GM19099 (cell line): ENCODE results near the gene VAX1.

Experiments used
- POLR2A ChIP-seq: IDR thresholded peaks from 3 replicates; pipeline ENCODE4 v1.6.1; 2011; ENCODE audit warnings: low read depth; ENCODE audit not compliant: insufficient read length; ENCODE audit errors: extremely low read depth

VAX1 gene

GRCh38 chr10:117137911-117138642 lies at the start of gene VAX1:
Gene VAX1, minus strand, starts transcription at chr10:117138270. Its CDS starts 214 bp downstream, at chr10:117138056.
- no peak for TF ChIP-seq POLR2A

- TF ChIP-seq POLR2A = no peak
Observed at GRCh38 chr10:117186832-117187615, 49.0 kb upstream of the VAX1 start.

- TF ChIP-seq POLR2A = no peak
Observed at GRCh38 chr10:117184821-117185220, 46.8 kb upstream of the VAX1 start.

- TF ChIP-seq POLR2A = no peak
Observed at GRCh38 chr10:117184296-117184695, 46.2 kb upstream of the VAX1 start.

GRCh38 chr10:117178190-117178589 lies 40.1 kb upstream of the VAX1 start:
- no peak for TF ChIP-seq POLR2A

GRCh38 chr10:117175901-117176534 lies 37.9 kb upstream of the VAX1 start:
- TF ChIP-seq POLR2A = no peak

GRCh38 chr10:117175215-117175900 lies 37.3 kb upstream of the VAX1 start:
- no peak for TF ChIP-seq POLR2A

GRCh38 chr10:117174439-117175214 lies 36.6 kb upstream of the VAX1 start:
- no peak for TF ChIP-seq POLR2A

GRCh38 chr10:117170244-117170643 lies 32.2 kb upstream of the VAX1 start:
- no peak for TF ChIP-seq POLR2A

GRCh38 chr10:117169480-117169879 lies 31.4 kb upstream of the VAX1 start:
- no peak for TF ChIP-seq POLR2A

GRCh38 chr10:117168729-117169128 lies 30.7 kb upstream of the VAX1 start:
- no peak for TF ChIP-seq POLR2A

- no peak for TF ChIP-seq POLR2A
Observed at GRCh38 chr10:117167789-117168674, 30.0 kb upstream of the VAX1 start.

GRCh38 chr10:117167346-117167788 lies 29.3 kb upstream of the VAX1 start:
- TF ChIP-seq POLR2A = no peak

- TF ChIP-seq POLR2A = no peak
Observed at GRCh38 chr10:117166418-117167345, 28.6 kb upstream of the VAX1 start.
